ENCODE data around the gene CHCHD1. TPM values are rescaled to one million over a fixed set of nuclear protein-coding genes. Genes with fewer than 3 reads are reported as not detected.

Gene CHCHD1
- total and polyA plus RNA-seq, 2 donors (not counting 3 experiments of a cell fraction or from before 2014, with no cell fraction given) = 31.7 to 39.2 TPM

GRCh38 chr10:73816917-73817729 is 35.3 kb downstream of the CHCHD1 start:
- DNase-seq (ENCODE audit: low read depth, low spot score) = no peak
- intact Hi-C loops (cut with micrococcal nuclease) = no loop called here

More at GRCh38 chr10:73816917-73817729, 35.3 kb downstream of the CHCHD1 start:
- FAIRE-seq = peak; percentile 57
- Histone ChIP-seq H3K4me2 (ENCODE audit: insufficient read depth, low read length) (no peak overlapping the region), H3K27me3 (ENCODE audit: control insufficient read depth in 2 of 2, insufficient read depth in 2 of 2, low read length in 2 of 2) (no peaks in the 10 kb centered on the region), H3K9me1 (replicated peaks; ENCODE audit: control insufficient read depth, extremely low read depth, insufficient read depth, low read length) (no peaks in the 10 kb centered on the region), H4K20me1 (replicated peaks; ENCODE audit: control insufficient read depth, extremely low read depth, insufficient read depth, low read length) (no peaks in the 10 kb centered on the region), H3K4me3 (replicated peaks in 1 of 3; ENCODE audit: insufficient read depth in 1 of 3, low read depth in 1 of 3, low read length in 3 of 3) (no peak overlapping the region), H3K9me3 (replicated peaks; ENCODE audit: control insufficient read depth, insufficient read depth, low read length) (no peaks in the 10 kb centered on the region), H3K9ac (replicated peaks; ENCODE audit: extremely low read depth, insufficient read depth, low read length) (no peak overlapping the region), H3K4me1 (ENCODE audit: control insufficient read depth, extremely low read depth, insufficient read depth, low read length) (peaks cover 39% of the 10 kb centered on the region), H3K36me3 (ENCODE audit: control insufficient read depth in 2 of 2, extremely low read depth in 1 of 2, insufficient read depth in 2 of 2, low read length in 2 of 2) (peaks cover 8 to 10% of the 10 kb centered on the region in 2 experiments), H3K27ac (ENCODE audit: insufficient read depth, low read depth, low read length) (peak overlapping the region; percentile 78), H2AFZ (ENCODE audit: low read depth, low read length) (no peak overlapping the region), H3K79me2 (ENCODE audit: control insufficient read depth, insufficient read depth, low read length) (no peaks in the 10 kb centered on the region)
- ChIA-PET CTCF (interaction anchor here (0.7 kb wide), 1 partner anchor 62 kb away, joined by 3 read pairs; no protein-coding TSS in a partner anchor), POLR2A (no interaction called here)
- BruUV-seq (replicated peaks) = no TSS peak
- dilution Hi-C loops (cut with MboI; ENCODE audit: extremely low pct_ligation_motif_present, low sequenced_read_pairs) = no loop called here
- TF ChIP-seq MYC (IDR thresholded peaks at IDR 0.05; ENCODE audit: low read depth, low read length) (no peak), CTCF (IDR thresholded peaks at IDR 0.05; ENCODE audit: extremely low read depth in 1 of 2, insufficient read depth in 1 of 2, low read depth in 1 of 2, low read length in 2 of 2) (no peak), GATA2 (IDR thresholded peaks at IDR 0.05; ENCODE audit: insufficient read depth, insufficient read length, low read depth, low read length) (peak; percentile 45), EZH2 (IDR thresholded peaks at IDR 0.05; ENCODE audit: borderline replicate concordance, low read depth, low read length, severe bottlenecking) (no peak)
